ENCODE data around the gene FHL1.
"Not testable (repeated sequence)": the region's sequence is repeated elsewhere in the genome, so short reads cannot be mapped to it uniquely, and the experiment has no call there.

FHL1 gene

DNA sequence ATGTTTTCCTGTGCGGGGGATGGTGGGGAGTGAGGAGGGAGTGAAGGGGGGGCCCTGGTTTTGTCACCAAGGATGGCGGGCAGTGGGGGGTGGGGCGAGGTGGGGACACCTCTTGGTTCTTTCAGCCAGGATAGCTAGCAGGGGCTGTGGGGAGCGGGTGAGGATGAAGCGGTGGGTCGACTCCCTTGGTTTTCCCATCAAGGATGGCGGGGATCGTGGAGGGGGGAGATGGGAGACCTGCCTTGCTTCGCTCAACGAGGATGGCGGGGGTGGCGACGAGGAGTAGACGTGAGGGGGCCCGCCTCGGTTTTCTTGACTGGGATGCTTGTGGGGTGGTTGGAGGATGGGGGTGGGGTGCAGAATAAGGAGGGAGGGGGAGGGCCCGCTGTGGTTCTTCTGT lies 643 bp downstream of the FHL1 start:
- DNase-seq: no peak

GRCh38 chrX:136148391-136148790 lies 1.1 kb downstream of the FHL1 start:
- DNase-seq: no peak

GRCh38 chrX:136154998-136155397 lies 7.7 kb downstream of the FHL1 start:
- DNase-seq: no peak

- DNase-seq: no peak
Measured at GRCh38 chrX:136156560-136157117, 9.3 kb downstream of the FHL1 start.

DNA sequence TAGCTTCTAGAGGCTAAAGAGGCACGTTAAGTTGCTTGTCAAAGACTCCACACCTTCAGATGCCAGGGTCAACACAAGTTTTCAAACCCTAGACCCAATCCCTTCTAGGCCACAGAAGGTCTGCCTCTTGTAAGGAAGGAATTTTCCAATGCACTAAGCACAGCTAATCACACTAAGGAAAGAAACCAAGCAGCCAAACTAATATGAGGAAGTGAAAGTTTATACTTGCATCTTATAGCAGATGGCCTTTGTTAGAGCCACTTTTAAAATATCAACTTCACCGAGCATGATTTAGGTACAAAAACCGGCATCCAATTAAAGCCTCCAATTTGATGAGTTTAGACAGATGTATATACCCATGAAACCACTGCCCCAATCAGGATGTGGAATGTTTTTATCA lies 9.9 kb downstream of the FHL1 start:
- DNase-seq: no peak

DNA sequence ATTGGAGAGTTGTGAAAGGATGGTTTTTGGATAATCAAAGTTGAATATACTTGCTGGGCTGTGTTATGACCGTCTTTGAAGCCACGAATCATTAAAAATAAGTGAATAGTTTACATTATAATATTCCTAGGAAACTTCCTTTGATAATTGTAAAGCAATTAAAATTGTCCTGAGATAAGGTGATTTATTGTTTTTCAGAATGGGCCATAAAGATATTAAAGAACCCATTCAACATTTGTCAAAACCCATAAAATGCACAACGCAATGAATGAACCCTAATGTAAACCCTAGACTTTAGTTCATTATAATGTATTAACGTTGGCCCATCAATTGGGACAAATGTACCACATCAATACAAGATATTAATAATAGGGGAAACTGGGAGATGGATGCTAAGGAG lies 11.4 kb downstream of the FHL1 start:
- no peak for DNase-seq

- no peak for DNase-seq
Measured at GRCh38 chrX:136159611-136160025, 12.3 kb downstream of the FHL1 start.

GRCh38 chrX:136162827-136163570 lies 15.7 kb downstream of the FHL1 start:
- no peak for DNase-seq

DNA sequence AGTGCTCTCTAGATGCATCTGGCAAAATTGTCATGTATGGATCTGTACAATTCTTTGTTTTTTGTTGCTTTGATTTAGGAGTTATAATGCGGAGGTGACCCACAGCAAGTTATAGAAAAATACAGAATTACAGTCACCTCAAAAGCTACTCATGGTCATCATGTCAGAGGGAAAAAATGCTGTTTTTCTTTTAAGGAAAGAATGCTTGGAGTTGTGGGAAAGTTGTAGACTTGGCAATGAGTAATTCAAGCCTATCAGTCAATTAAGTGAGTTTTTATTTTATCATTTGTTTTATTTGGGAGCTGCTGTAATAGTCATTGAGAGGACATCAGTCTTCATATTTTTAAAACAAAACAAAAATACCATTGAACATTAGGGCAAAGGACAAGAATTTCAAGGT lies 16.4 kb downstream of the FHL1 start:
- no peak for DNase-seq

- DNase-seq: no peak
Measured at GRCh38 chrX:136165406-136165805, 18.1 kb downstream of the FHL1 start.

DNA sequence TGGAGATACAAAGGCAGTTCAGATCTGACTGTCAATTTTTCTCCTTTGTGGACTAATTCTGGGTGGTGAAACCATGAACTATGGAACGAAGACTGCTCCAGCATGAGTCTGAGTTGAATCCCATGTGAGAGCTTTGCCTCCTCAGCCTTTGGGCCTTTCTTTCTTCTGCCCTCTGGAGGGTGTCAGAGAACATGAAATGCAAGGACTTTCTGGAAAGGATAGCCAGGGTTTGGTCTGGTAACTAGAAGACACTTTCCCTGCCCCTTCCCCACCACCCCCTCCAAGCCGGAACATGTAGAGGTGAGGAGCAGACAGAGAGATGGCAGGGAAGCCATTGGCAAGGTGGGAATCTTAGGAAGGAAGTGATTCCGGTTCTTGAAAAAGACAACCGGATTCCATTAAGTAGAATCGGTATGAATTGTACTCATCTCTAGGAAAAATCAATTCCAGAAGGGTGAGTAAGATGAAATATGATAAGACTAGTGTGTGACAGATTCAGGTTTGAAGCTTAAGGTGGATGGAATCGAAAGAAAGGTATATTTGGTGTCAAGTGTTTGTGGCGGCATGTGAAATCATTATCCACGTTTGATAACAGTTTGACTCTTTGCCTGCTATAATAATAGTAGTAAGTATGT lies 19.0 kb downstream of the FHL1 start:
- no peak for DNase-seq

DNA sequence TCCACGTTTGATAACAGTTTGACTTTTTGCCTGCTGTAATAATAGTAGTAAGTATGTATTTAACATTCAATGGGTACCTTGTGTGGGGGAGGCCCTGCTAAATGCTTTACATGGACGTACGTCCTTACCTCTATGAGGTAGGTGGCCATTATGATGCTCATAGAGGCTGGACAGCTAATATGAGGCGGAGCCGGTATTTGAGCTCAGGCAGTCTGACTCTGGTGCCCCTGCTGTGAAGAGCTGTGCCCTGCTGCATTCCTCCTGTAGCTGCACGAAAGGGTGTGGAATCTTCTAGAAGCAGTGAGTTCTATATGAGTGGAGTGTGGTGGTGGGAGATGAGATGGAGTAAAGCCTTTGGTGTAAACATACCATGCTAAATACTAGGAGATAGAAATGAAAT lies 20.7 kb downstream of the FHL1 start:
- not testable (repeated sequence) for DNase-seq

DNA sequence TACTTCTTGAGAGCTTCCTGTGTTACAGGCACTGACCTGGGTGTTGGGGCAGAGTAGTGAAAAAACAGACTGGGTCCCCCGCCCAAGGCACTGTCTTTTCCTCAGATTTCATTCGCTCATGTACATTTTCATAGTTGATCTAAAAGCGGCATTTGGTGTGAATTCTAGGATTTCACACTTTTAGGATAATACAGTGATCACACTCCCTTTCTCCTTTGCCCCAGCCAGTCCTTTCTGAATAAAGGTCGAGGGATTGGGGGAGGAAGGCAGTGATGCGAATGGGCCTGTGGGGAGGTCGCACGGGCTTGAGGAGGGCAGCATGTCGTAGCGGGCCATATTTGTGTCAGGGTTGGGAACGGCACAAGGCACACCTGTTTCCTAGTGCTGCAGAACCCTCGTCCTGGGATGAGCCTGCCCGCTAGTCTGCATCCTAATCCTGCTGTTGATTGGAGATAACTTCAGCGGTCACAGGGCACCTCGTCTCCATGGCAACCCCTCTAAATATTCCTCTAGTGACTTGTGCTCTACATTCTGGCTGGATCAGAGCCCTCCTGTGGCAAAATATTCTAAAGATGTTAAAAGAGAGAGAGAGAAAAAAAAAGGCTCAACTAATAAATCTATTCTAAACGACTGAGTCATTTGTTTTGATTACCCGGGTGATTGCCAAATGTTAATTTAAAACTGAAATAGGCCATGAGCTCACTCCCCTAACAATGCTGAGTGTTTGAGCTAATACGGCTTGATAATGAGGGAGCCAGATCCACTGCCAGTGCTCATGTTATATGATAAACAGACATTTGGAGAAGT lies 21.8 kb downstream of the FHL1 start:
- no peak for DNase-seq

GRCh38 chrX:136170139-136170800 lies 22.9 kb downstream of the FHL1 start:
- no peak for DNase-seq

DNA sequence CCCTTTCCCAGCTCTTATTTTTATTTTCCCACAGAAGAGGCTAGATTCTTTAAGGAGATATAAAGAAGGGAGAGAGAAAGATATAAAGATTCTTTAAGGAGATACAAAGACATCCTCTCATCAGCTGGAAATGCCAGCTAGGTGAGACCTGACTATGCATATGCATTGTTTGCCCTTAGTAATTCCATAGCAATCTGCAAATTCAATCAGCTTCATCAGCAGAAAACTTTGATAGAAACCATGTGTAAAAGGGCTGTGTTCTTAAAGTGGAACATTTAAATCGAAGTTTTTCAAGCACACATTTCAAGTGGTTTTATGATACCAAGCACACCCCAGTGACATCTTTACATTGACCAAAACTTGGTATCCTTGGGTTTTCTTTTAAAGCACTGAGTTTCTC lies 24.1 kb downstream of the FHL1 start:
- DNase-seq: no peak

GRCh38 chrX:136176399-136176825 lies 29.1 kb downstream of the FHL1 start:
- DNase-seq: no peak

- no peak for DNase-seq
Measured at GRCh38 chrX:136179133-136179532, 31.8 kb downstream of the FHL1 start.

DNA sequence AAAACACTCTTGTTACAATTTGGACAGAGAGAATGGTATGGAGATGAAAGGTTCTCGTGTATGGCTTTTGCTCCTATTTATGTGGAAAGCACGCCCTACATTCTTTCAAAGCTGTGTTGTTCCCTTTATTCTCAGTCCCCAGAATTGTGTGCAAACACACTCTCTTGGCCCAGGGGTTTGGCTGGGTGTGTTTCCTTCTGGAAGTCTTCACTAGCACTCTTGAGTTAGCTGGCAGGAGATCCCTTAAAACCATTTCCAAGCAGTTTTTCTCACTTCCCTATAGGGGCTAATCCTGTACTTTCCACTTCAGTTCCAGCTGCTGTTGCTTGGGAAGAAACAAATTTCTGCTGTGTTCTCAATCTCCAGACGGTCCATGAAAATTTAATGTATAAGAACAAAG lies 35.1 kb downstream of the FHL1 start:
- DNase-seq: no peak

- no peak for DNase-seq
Measured at GRCh38 chrX:136183172-136183571, 35.8 kb downstream of the FHL1 start.

DNA sequence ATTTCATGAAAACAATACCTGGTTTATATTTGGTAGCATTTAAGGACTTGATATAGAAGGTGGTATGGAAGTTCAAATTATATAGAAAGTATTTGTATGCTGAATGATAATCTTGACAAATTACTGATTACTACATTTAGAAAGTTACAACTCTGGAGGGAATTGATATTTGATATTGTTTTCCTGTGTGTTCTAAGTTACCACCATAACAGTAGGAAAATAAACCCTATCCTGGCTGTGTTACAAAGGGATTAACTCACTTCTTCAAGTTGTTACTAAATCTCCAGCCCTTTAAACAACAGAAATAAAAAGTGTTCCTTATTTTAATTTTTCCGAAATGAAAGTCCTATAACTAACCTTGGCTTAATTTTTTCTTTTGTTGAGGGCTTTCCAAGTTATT lies 36.6 kb downstream of the FHL1 start:
- no peak for DNase-seq

DNA sequence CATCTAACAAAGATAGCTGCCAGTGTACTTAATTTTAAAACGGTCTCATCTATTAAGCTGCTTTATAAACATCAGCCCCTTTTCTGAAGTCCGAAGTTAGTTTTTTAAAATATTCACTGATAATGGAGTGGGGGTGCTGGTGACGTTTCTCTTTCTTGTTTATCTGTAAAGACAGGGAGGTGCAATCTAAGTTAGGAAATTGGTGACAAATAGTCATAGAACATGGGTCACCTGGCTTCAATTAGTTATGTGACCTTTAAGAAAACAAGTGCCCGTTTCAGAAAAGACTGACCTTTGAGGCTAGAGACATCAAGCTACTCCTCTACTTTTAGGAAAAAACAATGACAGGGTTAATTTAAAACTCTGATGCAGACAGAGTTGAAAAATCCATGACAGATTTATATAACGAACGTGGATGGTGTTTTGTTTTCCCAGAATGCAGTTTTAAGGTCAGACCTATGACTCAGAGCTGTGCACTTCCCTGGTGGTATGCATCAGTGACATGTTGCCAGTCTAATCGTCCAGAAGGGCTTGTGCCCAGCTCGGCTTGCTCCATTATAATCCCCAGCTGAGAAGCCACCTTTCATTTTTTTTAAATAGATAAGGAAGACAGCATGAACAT lies 38.2 kb downstream of the FHL1 start:
- no peak for DNase-seq

GRCh38 chrX:136186023-136186413 lies 38.7 kb downstream of the FHL1 start:
- no peak for DNase-seq

DNA sequence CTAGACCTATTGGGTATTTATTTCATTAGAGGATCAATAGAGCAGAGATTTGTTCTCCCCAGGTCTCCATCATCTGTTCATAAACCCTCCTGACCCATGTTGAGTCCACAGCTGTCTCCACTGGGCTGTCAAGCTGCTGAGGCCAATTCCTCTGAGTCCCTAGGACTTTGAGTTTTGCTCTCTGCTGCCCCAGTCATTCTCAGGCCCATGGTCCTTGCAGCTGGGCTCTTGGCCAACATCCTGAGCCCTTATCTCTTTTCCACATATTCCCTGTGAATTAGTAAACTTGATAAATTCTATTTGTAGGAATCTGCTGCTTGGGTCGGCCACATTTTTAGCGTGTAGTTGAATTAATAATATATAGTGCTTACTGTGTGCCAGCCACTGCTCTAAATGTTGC lies 41.9 kb downstream of the FHL1 start:
- DNase-seq: no peak

Data from SHP77 (cell line).